GM18526 (cell line): ENCODE data around the gene STK40.
A peak's percentile ranks its signal among the peaks of the same experiment; 100 is the strongest.

Source experiments
- POLR2A ChIP-seq: IDR thresholded peaks from 3 replicates; pipeline ENCODE4 v1.6.1; 2011; ENCODE audit not compliant: insufficient read length; ENCODE audit errors: extremely low read depth

STK40 gene, protein sequence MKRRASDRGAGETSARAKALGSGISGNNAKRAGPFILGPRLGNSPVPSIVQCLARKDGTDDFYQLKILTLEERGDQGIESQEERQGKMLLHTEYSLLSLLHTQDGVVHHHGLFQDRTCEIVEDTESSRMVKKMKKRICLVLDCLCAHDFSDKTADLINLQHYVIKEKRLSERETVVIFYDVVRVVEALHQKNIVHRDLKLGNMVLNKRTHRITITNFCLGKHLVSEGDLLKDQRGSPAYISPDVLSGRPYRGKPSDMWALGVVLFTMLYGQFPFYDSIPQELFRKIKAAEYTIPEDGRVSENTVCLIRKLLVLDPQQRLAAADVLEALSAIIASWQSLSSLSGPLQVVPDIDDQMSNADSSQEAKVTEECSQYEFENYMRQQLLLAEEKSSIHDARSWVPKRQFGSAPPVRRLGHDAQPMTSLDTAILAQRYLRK

DNA sequence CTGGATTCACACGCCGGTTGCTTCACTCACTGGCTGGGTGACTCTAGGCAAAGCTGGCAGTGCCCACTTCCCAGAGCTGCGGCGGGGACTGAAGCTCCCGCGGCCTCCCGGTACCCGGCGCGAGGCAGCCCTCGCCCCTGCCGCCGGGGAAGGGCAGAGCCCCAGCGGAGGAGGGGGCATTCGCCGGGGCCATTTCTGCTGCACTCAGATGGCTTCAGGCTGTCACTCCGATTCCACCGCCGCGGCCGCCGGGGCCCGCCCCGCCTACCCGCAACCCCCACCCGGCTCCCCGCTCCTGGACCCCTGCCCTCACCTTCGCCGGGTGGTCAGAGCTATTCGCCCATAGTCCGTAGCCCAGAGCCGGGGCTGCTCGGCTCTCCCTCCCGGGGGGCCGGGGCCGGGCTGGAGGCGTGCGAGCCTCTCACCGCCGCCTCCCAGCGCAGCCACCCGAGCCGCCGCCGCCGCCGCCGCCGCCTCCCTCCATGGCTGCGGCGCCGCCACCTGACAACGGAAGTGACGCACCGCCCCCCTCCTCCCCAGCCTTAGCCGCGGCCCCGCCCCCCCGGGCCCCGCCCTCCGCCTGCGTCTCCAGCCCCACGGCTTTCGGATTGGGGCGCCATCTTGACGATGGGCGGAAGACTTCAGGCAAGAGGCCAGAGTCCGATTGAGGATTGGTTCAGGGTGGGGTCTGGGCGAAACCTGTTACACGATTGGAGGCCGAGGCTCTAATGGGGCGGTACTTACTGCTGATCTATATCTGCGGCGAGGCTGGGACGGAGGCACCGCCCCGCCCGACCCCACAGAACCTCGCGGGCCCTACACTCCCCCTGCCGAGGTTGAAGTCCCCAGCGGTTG is at the start of gene STK40:
Gene STK40, minus strand, starts transcription at position 515 of the 855 bp plus-strand sequence. CDS start 24,592 bp downstream, outside the sequence.
- peak; percentile 38 for TF ChIP-seq POLR2A

- no peak for TF ChIP-seq POLR2A
Measured at GRCh38 chr1:36433102-36433501, 47.4 kb upstream of the STK40 start.

- TF ChIP-seq POLR2A: no peak
Measured at GRCh38 chr1:36432616-36433015, 46.9 kb upstream of the STK40 start.

GRCh38 chr1:36425791-36426190 is 40.1 kb upstream of the STK40 start:
- TF ChIP-seq POLR2A: no peak

DNA sequence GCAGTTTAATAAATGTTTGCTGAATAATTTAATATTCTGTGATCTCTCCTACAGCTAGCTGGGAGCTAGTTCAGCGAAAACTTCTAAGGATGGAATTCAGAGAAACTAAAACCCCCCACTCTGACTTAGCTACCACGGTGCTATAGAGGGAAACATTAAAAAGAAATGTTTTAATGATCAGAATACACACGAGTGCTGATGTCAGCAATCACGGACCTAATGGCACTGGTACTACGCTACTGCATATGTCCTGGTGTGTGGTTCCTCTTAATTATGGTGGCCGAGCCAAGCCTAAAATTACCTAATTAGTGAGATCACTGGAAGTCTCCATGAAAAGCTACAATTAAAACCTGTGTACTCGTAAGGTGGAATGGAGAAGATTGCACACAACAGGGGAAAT is 35.9 kb upstream of the STK40 start:
- no peak for TF ChIP-seq POLR2A

DNA sequence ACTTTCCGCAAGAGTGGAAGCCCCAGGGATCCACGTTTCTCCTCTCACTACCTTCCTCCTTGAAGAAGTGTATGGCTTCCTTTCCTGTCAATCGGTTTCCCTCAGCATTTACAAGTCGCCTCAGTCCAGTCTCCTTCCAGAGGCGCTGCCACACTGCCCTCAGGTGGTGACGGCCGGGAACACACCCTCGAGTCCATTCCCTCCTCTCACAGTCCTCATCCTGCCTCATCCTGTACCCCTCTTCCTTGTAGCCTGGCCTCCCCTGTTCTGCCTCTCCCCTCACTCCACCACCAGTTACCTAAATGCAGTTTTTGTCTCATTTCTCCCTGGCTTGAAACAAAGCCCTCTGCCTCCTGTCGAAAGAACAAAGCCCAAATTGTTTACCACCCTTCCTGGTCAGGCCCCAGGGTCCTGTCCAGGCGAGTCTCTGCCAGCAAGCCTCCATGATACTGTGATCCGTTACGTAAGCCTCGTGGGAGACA is 35.2 kb upstream of the STK40 start:
- TF ChIP-seq POLR2A: no peak

DNA sequence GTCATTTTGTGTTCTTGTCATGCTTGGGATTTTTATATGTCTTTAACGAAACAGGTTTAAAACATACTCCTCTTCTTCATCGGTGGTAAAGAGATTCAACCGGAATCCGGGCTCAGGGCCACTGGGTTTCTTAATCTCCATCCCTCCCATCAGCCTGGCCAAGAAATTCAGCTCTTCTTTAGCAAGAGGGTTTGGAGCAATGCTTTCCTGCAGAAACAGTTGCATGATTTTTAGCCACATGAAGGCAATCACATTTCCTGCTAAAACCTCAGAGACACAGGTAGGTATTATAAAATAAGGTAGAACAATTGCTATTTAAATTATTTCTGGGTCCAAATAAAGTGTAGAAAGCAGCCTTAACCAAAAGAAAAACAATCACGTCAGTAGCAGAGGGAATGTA is 34.7 kb upstream of the STK40 start:
- no peak for TF ChIP-seq POLR2A

DNA sequence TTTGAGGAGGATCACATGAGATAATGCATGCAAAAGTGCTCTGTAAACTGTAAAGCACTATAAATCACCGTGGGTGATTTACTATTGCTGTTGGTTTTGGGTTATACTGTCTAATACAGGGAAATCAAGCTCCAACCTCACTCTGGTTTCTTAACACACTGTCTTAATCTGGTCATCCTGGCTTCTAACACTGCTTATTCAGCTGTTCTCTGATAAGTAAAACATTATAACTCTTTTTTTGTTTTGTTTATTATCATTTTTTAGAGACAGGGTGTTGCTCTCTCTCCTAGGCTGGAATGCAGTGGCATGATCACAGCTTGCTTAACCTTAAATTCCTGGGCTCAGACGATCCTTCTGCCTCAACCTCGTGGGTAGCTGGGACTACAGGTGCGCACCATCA is 33.8 kb upstream of the STK40 start:
- no peak for TF ChIP-seq POLR2A

DNA sequence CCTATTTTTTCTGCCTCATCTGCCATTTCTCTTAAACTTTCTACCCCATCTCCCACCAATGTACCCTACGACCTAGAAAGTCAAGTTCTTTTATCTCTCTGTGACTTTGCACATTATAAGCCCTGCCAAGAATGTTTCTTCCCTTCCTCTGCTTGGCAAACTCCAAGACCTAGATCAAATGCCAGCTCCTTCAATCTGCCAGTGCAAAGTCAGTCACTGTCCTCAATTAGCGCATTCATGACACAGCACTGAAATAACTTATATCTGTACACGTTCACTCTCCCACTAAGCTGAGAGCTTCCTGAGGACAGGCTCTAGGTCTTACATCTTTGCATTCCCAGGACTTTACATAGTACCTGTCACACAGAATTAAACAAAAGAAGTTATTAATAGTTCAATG is 33.4 kb upstream of the STK40 start:
- TF ChIP-seq POLR2A: no peak

- TF ChIP-seq POLR2A: no peak
Measured at GRCh38 chr1:36417931-36418330, 32.2 kb upstream of the STK40 start.

- TF ChIP-seq POLR2A: no peak
Measured at GRCh38 chr1:36415661-36416326, 30.1 kb upstream of the STK40 start.

DNA sequence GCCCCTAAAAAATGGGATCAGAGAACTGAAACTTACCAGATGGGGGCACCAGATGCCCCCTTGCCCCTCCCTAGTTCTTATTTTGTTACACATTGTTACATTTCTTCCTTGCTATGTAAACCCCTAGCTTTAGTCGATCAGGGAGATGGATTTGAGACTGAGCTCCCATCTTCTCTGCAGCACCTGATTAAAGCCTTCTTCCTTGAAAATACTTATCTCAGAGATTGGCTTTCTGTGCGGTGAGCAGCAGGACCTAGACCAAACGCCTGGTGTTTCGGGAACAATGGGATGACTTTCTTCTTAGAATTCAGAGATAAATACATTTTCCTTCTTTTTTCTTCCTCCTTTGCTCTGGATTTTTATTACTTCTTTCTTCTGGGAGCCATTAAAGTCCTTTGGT is 28.7 kb upstream of the STK40 start:
- TF ChIP-seq POLR2A: no peak

DNA sequence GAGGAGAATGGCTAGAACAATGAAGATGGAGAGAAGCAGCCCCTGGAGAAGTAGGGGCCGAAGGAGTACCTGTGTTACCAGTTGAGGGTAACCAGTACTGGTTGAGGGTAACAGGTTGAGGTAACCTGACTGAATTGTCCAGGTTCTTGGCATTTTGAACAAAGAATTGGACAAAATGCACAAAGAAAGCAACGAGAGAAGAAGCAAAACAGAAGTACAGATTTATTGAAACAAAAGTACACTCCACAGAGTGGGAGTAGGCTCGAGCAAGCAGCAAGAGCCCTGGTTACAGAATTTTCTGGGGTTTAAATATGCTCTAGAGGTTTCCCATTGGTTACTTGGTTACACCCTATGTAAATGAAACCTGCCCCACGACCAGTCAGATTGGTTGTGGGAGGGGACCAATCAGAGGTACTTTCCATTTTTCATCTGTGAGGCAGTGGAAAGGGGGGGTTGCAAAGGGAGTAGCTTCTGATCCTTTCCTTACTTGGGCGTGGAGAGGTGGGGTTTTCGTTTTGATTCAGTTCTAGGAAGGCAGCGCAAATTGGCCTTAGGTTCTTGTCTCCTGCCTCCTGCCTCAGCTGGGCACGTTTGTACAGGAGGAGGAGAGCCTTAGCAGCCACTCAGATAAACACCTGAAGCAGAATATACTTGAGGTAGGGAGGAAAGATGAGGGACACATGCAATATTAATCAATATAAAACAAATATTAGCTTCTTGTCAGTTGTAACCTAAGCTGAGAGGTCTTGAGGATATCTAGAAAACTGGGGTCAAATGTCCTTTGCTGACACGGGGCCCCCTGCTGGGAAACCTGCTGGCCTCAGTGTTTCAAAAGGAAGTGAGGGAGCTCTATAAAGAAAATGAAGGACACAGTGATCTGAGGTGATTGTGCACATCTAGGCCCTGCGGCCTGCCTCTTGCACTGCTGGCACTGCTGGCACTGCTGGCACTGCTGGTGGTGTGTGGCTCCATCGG is 26.2 kb upstream of the STK40 start:
- no peak for TF ChIP-seq POLR2A

DNA sequence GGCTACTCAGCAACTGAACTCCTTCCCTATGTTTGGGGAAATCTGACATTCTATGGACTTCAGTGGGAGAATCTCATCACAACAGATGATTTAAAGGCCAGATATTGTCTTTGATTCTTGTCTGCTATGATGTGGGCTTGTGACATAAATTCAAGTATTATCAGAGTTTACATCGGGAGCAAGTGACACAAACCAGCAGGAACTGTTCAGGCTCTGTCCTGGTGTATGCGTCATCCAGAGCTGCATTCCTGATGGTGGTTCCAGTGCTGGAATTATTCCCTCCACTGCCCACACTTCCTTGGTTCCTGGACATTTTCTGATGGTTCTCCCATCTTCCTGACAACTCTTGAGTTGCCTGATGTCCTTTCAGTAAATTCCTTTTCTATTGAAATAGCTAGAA is 22.8 kb upstream of the STK40 start:
- no peak for TF ChIP-seq POLR2A
